Nephron (organoid): ENCODE data around the gene ZIC2.

Experiments
- H3K27ac Mint-ChIP-seq, 3 experiments: 2 replicates each; pipeline ENCODE4 v1.8.0; 2020; ENCODE audit warnings: mixed read lengths in 3 of 3, mild to moderate bottlenecking in 2 of 3, moderate library complexity in 1 of 3
- H3K27me3 Mint-ChIP-seq: 2 replicates; pipeline ENCODE4 v1.8.0; 2021; ENCODE audit warnings: low read depth, mild to moderate bottlenecking, moderate library complexity, mixed read lengths
- H3K36me3 Mint-ChIP-seq: 2 replicates; pipeline ENCODE4 v1.8.0; 2020; ENCODE audit warnings: low read depth, mixed read lengths
- H3K4me1 Mint-ChIP-seq: 2 replicates; pipeline ENCODE4 v1.8.0; 2020; ENCODE audit warnings: mixed read lengths
- H3K4me3 Mint-ChIP-seq, 3 experiments: 2 replicates each; pipeline ENCODE4 v1.8.0; 2020; ENCODE audit warnings: mild to moderate bottlenecking in 3 of 3, mixed read lengths in 3 of 3, moderate library complexity in 2 of 3
- H3K9me3 Mint-ChIP-seq: 2 replicates; pipeline ENCODE4 v1.8.0; 2020; ENCODE audit warnings: mixed read lengths
- CTCF ChIP-seq, 3 experiments: fragments of 200-600 bp; sonication (generic); IDR thresholded peaks; one replicate each; pipeline ENCODE4 v1.5.0; 2021; ENCODE audit warnings: antibody characterized with exemption in 3 of 3; ENCODE audit not compliant: unreplicated experiment in 3 of 3

The ZIC2 gene

GRCh38 chr13:99977912-99978798 lies 3.4 kb upstream of the ZIC2 start:
- H3K4me3 Mint-ChIP-seq = peak overlapping the region; percentile 40 to 65 (median 53)
- peaks cover 82% of the 10 kb centered on the region for H3K27me3 Mint-ChIP-seq
- H3K36me3 Mint-ChIP-seq = no peaks in the 10 kb centered on the region

GRCh38 chr13:99978799-99979452 lies 2.7 kb upstream of the ZIC2 start:
- no peaks in the 10 kb centered on the region for H3K36me3 Mint-ChIP-seq
- H3K4me3 Mint-ChIP-seq = peak overlapping the region; percentile 40 to 65 (median 53)
- no peaks in the 10 kb centered on the region for H3K9me3 Mint-ChIP-seq
- TF ChIP-seq CTCF (IDR thresholded peaks at IDR 0.05; ENCODE audit: unreplicated experiment in 3 of 3) = no peak
- peaks cover 4% of the 10 kb centered on the region for H3K4me1 Mint-ChIP-seq
- peak overlapping the region in 1 of 3 experiments; percentile 53 for H3K27ac Mint-ChIP-seq
- H3K27me3 Mint-ChIP-seq = peaks cover 82% of the 10 kb centered on the region

More at GRCh38 chr13:99977912-99978798, 3.4 kb upstream of the ZIC2 start:
- H3K4me1 Mint-ChIP-seq = peaks cover 4% of the 10 kb centered on the region
- H3K9me3 Mint-ChIP-seq = no peaks in the 10 kb centered on the region
- H3K27ac Mint-ChIP-seq = peak overlapping the region in 1 of 3 experiments; percentile 53
- no peak for TF ChIP-seq CTCF (IDR thresholded peaks at IDR 0.05; ENCODE audit: unreplicated experiment in 3 of 3)

GRCh38 chr13:99979453-99980200 lies 2.0 kb upstream of the ZIC2 start:
- peaks cover 82% of the 10 kb centered on the region for H3K27me3 Mint-ChIP-seq
- H3K27ac Mint-ChIP-seq = no peak overlapping the region
- no peaks in the 10 kb centered on the region for H3K36me3 Mint-ChIP-seq
- peak overlapping the region; percentile 59 to 70 (median 61) for H3K4me3 Mint-ChIP-seq
- H3K4me1 Mint-ChIP-seq = peaks cover 9% of the 10 kb centered on the region
- no peak for TF ChIP-seq CTCF (IDR thresholded peaks at IDR 0.05; ENCODE audit: unreplicated experiment in 3 of 3)
- H3K9me3 Mint-ChIP-seq = peaks cover 3% of the 10 kb centered on the region

- TF ChIP-seq CTCF (IDR thresholded peaks at IDR 0.05; ENCODE audit: unreplicated experiment in 3 of 3) = no peak
- H3K4me3 Mint-ChIP-seq = peak overlapping the region in 2 of 3 experiments; percentile 69 to 76
Measured at GRCh38 chr13:99980201-99980823, 1.3 kb upstream of the ZIC2 start.

GRCh38 chr13:99980824-99981734 lies 505 bp upstream of the ZIC2 start:
- Mint-ChIP-seq H3K36me3 (peaks cover 3% of the 10 kb centered on the region), H3K27me3 (peaks cover 79% of the 10 kb centered on the region), H3K27ac (no peak overlapping the region), H3K9me3 (peaks cover 3% of the 10 kb centered on the region), H3K4me3 (peak overlapping the region; percentile 67 to 76 (median 69)), H3K4me1 (peaks cover 16% of the 10 kb centered on the region)
- no peak for TF ChIP-seq CTCF (IDR thresholded peaks at IDR 0.05; ENCODE audit: unreplicated experiment in 3 of 3)

More at GRCh38 chr13:99980201-99980823, 1.3 kb upstream of the ZIC2 start:
- H3K9me3 Mint-ChIP-seq = peaks cover 3% of the 10 kb centered on the region
- H3K27ac Mint-ChIP-seq = no peak overlapping the region
- peaks cover 79% of the 10 kb centered on the region for H3K27me3 Mint-ChIP-seq
- peaks cover 11% of the 10 kb centered on the region for H3K4me1 Mint-ChIP-seq
- no peaks in the 10 kb centered on the region for H3K36me3 Mint-ChIP-seq
